Transverse colon (tissue), 3 donors: ENCODE data around the gene PAQR6.

Source experiments
- CTCF ChIP-seq, 5 experiments: fragments of 200-600 bp in 3 of 5; fragments of 450-650 bp in 2 of 5; sonication (generic) in 3 of 5; IDR thresholded peaks; 1 replicate in 2 of 5; 2 replicates in 3 of 5; pipeline ENCODE4 v1.5.1; 2016 to 2017; ENCODE audit warnings: antibody characterized with exemption in 5 of 5, inconsistent platforms in 3 of 5, mild to moderate bottlenecking in 2 of 5, moderate library complexity in 1 of 5
- EP300 ChIP-seq: sonication (generic); formaldehyde crosslinking; IDR thresholded peaks from one replicate; pipeline ENCODE4 v1.6.1; 2017; ENCODE audit warnings: antibody characterized with exemption, low read depth
- POLR2A ChIP-seq: fragments of 450-650 bp; IDR thresholded peaks from one replicate; pipeline ENCODE4 v1.6.1; 2016; ENCODE audit warnings: antibody characterized with exemption, mild to moderate bottlenecking, moderate library complexity

- TF ChIP-seq EP300, result no peak
- no peak for TF ChIP-seq CTCF (IDR thresholded peaks at IDR 0.05)
- no peak for TF ChIP-seq POLR2A
These were observed 1.7 kb upstream of the PAQR6 start for GRCh38 chr1:156249593-156249992.
